ENCODE data around the gene SRSF11.

DNA sequence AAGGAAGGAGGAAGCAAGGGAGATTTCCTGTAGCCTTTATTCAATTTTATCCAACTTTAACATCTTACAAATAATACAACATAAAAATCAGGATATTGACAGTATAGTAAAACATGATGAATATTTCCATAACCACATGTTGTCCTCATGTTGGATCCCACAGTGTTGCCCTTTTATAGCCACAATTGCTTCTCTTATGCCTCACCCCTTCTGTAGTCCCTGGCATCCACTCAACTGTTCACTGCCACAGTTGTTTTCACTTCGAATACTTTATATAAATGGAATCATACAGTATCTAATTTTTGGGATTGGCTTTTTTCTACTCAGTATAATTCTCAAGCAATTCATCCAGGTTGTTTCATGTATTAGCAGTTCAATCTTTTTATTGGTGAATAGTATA is 44.8 kb downstream of the SRSF11 start:
- TF ChIP-seq CTCF (IDR thresholded peaks at IDR 0.05; ENCODE audit: borderline replicate concordance, extremely low read depth, low read length, poor library complexity, severe bottlenecking) (no peak), EZH2 (IDR thresholded peaks at IDR 0.05; ENCODE audit: borderline replicate concordance, low read depth, low read length, severe bottlenecking) (no peak)

All from DND-41 (cell line).